ENCODE data around the gene RAB6B. TPM values are rescaled to one million over a fixed set of nuclear protein-coding genes. Genes with fewer than 3 reads are reported as not detected.
"Not testable (repeated sequence)": the region's sequence is repeated elsewhere in the genome, so short reads cannot be mapped to it uniquely, and the experiment has no call there.

The RAB6B gene
- total RNA-seq, 2 donors from 2014 or later = 0.21 to 0.81 TPM

- no peaks in the 10 kb centered on the region for H3K9me3 Mint-ChIP-seq
- DNase-seq (ENCODE audit: low spot score) = no peak
- no peak for ATAC-seq
- H3K27ac Mint-ChIP-seq = no peak overlapping the region
- no peaks in the 10 kb centered on the region for H3K36me3 Mint-ChIP-seq
- peaks cover 32 to 38% of the 10 kb centered on the region in 2 donors for H3K27me3 Mint-ChIP-seq
- no peak overlapping the region for H3K4me3 Mint-ChIP-seq
- no peaks in the 10 kb centered on the region for H3K4me1 Mint-ChIP-seq (ENCODE audit: low read depth in 2 of 2)
Measured at GRCh38 chr3:133782454-133782853, 113.2 kb downstream of the RAB6B start.

DNA sequence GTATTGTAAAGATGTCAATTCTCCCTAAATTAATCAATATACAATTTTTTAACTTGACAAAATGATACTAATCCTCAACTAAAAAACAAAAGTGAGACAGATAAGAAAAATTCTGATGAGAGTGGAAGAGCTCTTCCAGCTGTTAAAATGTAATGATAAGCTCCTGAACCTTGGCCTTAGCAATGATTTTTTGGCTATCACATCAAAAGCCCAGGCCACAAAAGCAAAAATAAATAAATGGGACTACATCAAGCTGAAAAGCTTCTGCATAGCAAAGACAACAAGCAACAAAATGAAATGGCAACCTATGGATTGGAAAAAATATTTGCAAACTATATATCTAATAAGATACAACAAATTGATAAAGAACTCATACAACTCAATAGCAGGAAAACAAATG, 114.1 kb downstream of the RAB6B start:
- DNase-seq (ENCODE audit: low spot score) (no peak), ATAC-seq (no peak)
- H3K4me1 Mint-ChIP-seq (ENCODE audit: low read depth in 2 of 2) = no peaks in the 10 kb centered on the region
- H3K27me3 Mint-ChIP-seq = peaks cover 29 to 31% of the 10 kb centered on the region in 2 donors
- H3K36me3 Mint-ChIP-seq = no peaks in the 10 kb centered on the region
- no peaks in the 10 kb centered on the region for H3K9me3 Mint-ChIP-seq
- no peak overlapping the region for H3K4me3 Mint-ChIP-seq
- no peak overlapping the region for H3K27ac Mint-ChIP-seq

DNA sequence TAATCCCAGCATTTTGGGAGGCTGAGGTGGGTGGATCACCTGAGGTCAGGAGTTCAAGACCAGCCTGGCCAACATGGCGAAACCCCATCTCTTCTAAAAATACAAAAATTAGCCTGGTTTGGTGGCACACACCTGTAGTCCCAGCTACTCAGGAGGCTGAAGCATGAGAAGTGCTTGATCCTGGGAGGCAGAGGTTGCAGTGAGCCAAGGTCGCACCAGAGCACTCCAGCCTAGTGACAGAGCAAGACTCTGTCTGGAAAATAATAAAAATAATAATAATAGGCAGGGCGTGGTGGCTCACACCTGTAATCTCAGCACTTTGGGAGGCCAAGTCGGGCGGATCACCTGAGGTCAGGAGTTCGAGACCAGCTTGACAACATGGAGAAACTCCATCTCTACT, 114.9 kb downstream of the RAB6B start:
- not testable (repeated sequence) for H3K36me3 Mint-ChIP-seq; H3K9me3 Mint-ChIP-seq; H3K4me3 Mint-ChIP-seq; ATAC-seq; H3K4me1 Mint-ChIP-seq (ENCODE audit: low read depth in 2 of 2); DNase-seq (ENCODE audit: low spot score); H3K27ac Mint-ChIP-seq
- peaks cover 24 to 27% of the 10 kb centered on the region in 2 donors for H3K27me3 Mint-ChIP-seq

GRCh38 chr3:133779626-133780203, 116.0 kb downstream of the RAB6B start:
- Mint-ChIP-seq H3K27me3 (peaks cover 25 to 27% of the 10 kb centered on the region in 2 donors), H3K9me3 (no peaks in the 10 kb centered on the region), H3K27ac (no peak overlapping the region), H3K4me3 (no peak overlapping the region), H3K36me3 (no peaks in the 10 kb centered on the region), H3K4me1 (ENCODE audit: low read depth in 2 of 2) (no peaks in the 10 kb centered on the region)
- ATAC-seq = no peak
- no peak for DNase-seq (ENCODE audit: low spot score)

GRCh38 chr3:133777807-133778568, 117.7 kb downstream of the RAB6B start:
- Mint-ChIP-seq H3K4me3 (no peak overlapping the region), H3K36me3 (no peaks in the 10 kb centered on the region), H3K27ac (no peak overlapping the region), H3K9me3 (no peaks in the 10 kb centered on the region), H3K4me1 (ENCODE audit: low read depth in 2 of 2) (no peaks in the 10 kb centered on the region), H3K27me3 (peaks cover 27 to 37% of the 10 kb centered on the region in 2 donors)
- ATAC-seq = no peak
- DNase-seq (ENCODE audit: low spot score) = no peak

DNA sequence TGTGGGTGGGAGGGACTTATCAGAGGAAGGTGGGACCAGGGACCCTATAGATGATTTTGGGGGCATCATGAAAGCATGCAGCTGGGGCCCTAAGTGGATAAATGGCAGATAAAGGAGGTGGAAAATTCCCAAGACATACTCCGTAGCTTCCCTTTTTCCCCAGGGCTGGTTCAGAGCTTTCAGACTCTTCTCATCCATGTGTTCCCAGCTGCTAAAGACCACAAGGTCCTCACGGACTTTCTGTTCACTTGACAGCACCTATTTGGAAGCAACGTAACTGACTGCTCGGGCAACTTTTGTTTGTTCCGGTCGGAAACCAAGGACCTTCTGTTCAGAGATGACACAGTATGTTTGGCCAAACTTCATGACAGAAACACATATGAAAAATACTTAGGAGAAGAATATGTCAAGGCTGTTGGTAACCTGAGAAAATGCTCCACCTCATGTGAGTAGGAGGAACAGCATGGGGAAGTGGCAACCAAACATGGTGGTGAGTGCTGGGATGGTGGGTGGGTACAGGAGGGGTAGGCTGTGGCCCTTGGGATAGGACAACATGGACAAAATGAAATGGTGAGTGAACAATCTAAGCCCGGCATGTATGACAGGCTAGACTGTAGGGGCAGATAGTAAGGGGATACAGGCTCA, 118.8 kb downstream of the RAB6B start:
- no peak overlapping the region for H3K27ac Mint-ChIP-seq

GRCh38 chr3:133775835-133776234, 119.8 kb downstream of the RAB6B start:
- peaks cover 19 to 28% of the 10 kb centered on the region in 2 donors for H3K27me3 Mint-ChIP-seq
- no peak overlapping the region for H3K4me3 Mint-ChIP-seq
- no peaks in the 10 kb centered on the region for H3K36me3 Mint-ChIP-seq
- no peak for DNase-seq (ENCODE audit: low spot score)
- H3K9me3 Mint-ChIP-seq = no peaks in the 10 kb centered on the region
- ATAC-seq = no peak
- H3K4me1 Mint-ChIP-seq (ENCODE audit: low read depth in 2 of 2) = no peaks in the 10 kb centered on the region
- H3K27ac Mint-ChIP-seq = no peak overlapping the region

More for the DNA sequence above, 118.8 kb downstream of the RAB6B start:
- Mint-ChIP-seq H3K4me3 (no peak overlapping the region), H3K36me3 (no peaks in the 10 kb centered on the region), H3K9me3 (no peaks in the 10 kb centered on the region), H3K27me3 (peaks cover 19 to 28% of the 10 kb centered on the region in 2 donors), H3K4me1 (ENCODE audit: low read depth in 2 of 2) (no peaks in the 10 kb centered on the region)
- ATAC-seq = peak in 1 of 2 donors; percentile 44
- no peak for DNase-seq (ENCODE audit: low spot score)

- ATAC-seq (no peak), DNase-seq (ENCODE audit: low spot score) (no peak)
- H3K27ac Mint-ChIP-seq = no peak overlapping the region
- no peaks in the 10 kb centered on the region for H3K36me3 Mint-ChIP-seq
- no peaks in the 10 kb centered on the region for H3K4me1 Mint-ChIP-seq (ENCODE audit: low read depth in 2 of 2)
- no peak overlapping the region for H3K4me3 Mint-ChIP-seq
- H3K9me3 Mint-ChIP-seq = no peaks in the 10 kb centered on the region
- peaks cover 19 to 27% of the 10 kb centered on the region in 2 donors for H3K27me3 Mint-ChIP-seq
Measured at GRCh38 chr3:133775309-133775708, 120.4 kb downstream of the RAB6B start.

Other genes starting within 250 kb of the RAB6B start
- gene TOPBP1, start 233.9 kb downstream of the RAB6B start, total RNA-seq = 100 to 1,000 TPM in 1 of 2 donors, 10 to 100 TPM in 1; 69.3 to 106 TPM
- under 1 TPM; 0.78 to 0.98 TPM for gene TF, start 149.5 kb downstream of the RAB6B start, total RNA-seq
- 10 to 100 TPM; 81.4 to 84.5 TPM for gene SRPRB, start 90.1 kb downstream of the RAB6B start, total RNA-seq
- gene SLCO2A1, start 134.0 kb upstream of the RAB6B start, total RNA-seq = not detected